Small intestine (tissue), 4 donors: ENCODE measurements around the gene VAV3. TPM values are rescaled to one million over a fixed set of nuclear protein-coding genes. Genes with fewer than 3 reads are reported as not detected.

ENCODE experiments used
- polyA plus RNA-seq, 4 donors: library from polyadenylated mRNA; stranded (reverse) in 3 of 4; unstranded in 1 of 4; fragments of 200-250 nt in 3 of 4; fragments of 120-200 nt in 1 of 4; gene quantifications; one replicate each; pipeline versions ENCODE4 v1.2.1 to v1.2.3, GENCODE V29; 2013
- donor health status: healthy with polysubstance abuse.
- donor health status: Bipolar disorder and iron deficiency.
- donor health status: healthy.

Gene VAV3
- polyA plus RNA-seq, 4 donors = 5.4 to 50.2 (median 11.2) TPM

Other genes starting within 250 kb of the VAV3 start
- 10 to 100 TPM; 31.7 to 43.4 (median 36.8) TPM for gene SLC25A24, start 235.2 kb upstream of the VAV3 start, polyA plus RNA-seq